H1 (cell line): ENCODE data around the gene ZSWIM9. TPM values are rescaled to one million over a fixed set of nuclear protein-coding genes. Genes with fewer than 3 reads are reported as not detected.

Source experiments
- CTCF ChIA-PET: fragments of 300-600 bp; sonication (Branson Sonifier 250); formaldehyde crosslinking; loops from one replicate; lab custom pipeline; 2021; ENCODE audit not compliant: partially characterized antibody; lab: Charles Lee
- POLR2A ChIA-PET: fragments of 300-600 bp; sonication (Branson Sonifier 250); formaldehyde crosslinking; loops from one replicate; lab custom pipeline; 2021; ENCODE audit warnings: inconsistent platforms; ENCODE audit not compliant: partially characterized antibody; lab: Charles Lee
- DNase-seq, 2 experiments: peaks; one replicate each; pipeline versions ENCODE4 v3.0.0 to v3.0.0-alpha.2; 2010 to 2022; ENCODE audit warnings: low spot score in 2 of 2, low read depth in 1 of 2, mixed read lengths in 1 of 2
- FAIRE-seq: peaks from 2 replicates; lab custom pipeline; 2011; peaks lifted over from hg19 to GRCh38; lab: Jason Lieb, UNC
- H2AFZ ChIP-seq: 2 replicates; pipeline ENCODE4 v1.8.1; 2012; ENCODE audit warnings: low read length, inconsistent platforms
- H2AK5ac ChIP-seq: 2 replicates; pipeline ENCODE4 v1.6.1; 2013; ENCODE audit warnings: low read depth, low read length
- H2BK120ac ChIP-seq: replicated peaks from 2 replicates; pipeline ENCODE3; 2013; ENCODE audit warnings: low read depth, low read length, inconsistent platforms
- H2BK12ac ChIP-seq: 2 replicates; pipeline ENCODE4 v1.6.1; 2013; ENCODE audit warnings: low read depth, low read length
- H2BK15ac ChIP-seq: 2 replicates; pipeline ENCODE4 v1.6.1; 2013; ENCODE audit warnings: low read length
- H2BK20ac ChIP-seq: 2 replicates; pipeline ENCODE4 v1.6.1; 2013; ENCODE audit warnings: low read length
- H2BK5ac ChIP-seq: 2 replicates; pipeline ENCODE4 v1.6.1; 2013; ENCODE audit warnings: low read depth, low read length
- H3K14ac ChIP-seq: 2 replicates; pipeline ENCODE4 v1.6.1; 2013; ENCODE audit warnings: inconsistent platforms; ENCODE audit not compliant: insufficient read length
- H3K18ac ChIP-seq: 2 replicates; pipeline ENCODE4 v1.6.1; 2013; ENCODE audit warnings: low read length; ENCODE audit errors: extremely low read depth
- H3K23ac ChIP-seq: 2 replicates; pipeline ENCODE4 v1.6.1; 2013; ENCODE audit warnings: inconsistent platforms; ENCODE audit not compliant: insufficient read length
- H3K23me2 ChIP-seq: 2 replicates; pipeline ENCODE4 v1.6.1; 2013; ENCODE audit warnings: low read depth, low read length
- H3K27ac ChIP-seq: 2 replicates; pipeline ENCODE4 v1.6.1; 2011; ENCODE audit warnings: low read depth, low read length, inconsistent platforms
- H3K27me3 ChIP-seq, 4 experiments: replicated peaks in 1 of 4; 1 replicate in 1 of 4; 2 replicates in 3 of 4; pipeline versions ENCODE4 v1.6.1 to v1.8.1; 2011 to 2013; ENCODE audit warnings: low read length in 3 of 4, mild to moderate bottlenecking in 3 of 4, inconsistent platforms in 2 of 4, mixed read lengths in 2 of 4, moderate library complexity in 1 of 4; ENCODE audit not compliant: control insufficient read depth in 3 of 4, insufficient read depth in 3 of 4; ENCODE audit errors: extremely low read depth in 1 of 4
- H3K36me3 ChIP-seq, 4 experiments: 2 replicates each; pipeline versions ENCODE4 v1.6.1 to v1.8.1; 2011 to 2013; ENCODE audit warnings: mild to moderate bottlenecking in 4 of 4, low read length in 3 of 4, moderate library complexity in 2 of 4, control low read depth in 1 of 4, inconsistent platforms in 1 of 4; ENCODE audit not compliant: insufficient read depth in 4 of 4, control insufficient read depth in 2 of 4
- H3K4ac ChIP-seq: replicated peaks from 2 replicates; pipeline ENCODE3; 2013; ENCODE audit warnings: low read length, low read depth, mixed read lengths, inconsistent platforms; ENCODE audit not compliant: insufficient read length
- H3K4me1 ChIP-seq, 4 experiments: replicated peaks in 1 of 4; 1 replicate in 1 of 4; 2 replicates in 3 of 4; pipeline versions ENCODE4 v1.6.1 to v1.8.1; 2011 to 2013; ENCODE audit warnings: low read length in 3 of 4, inconsistent platforms in 2 of 4, mixed read lengths in 1 of 4; ENCODE audit not compliant: insufficient read depth in 4 of 4, control insufficient read depth in 3 of 4
- H3K4me2 ChIP-seq, 2 experiments: 2 replicates each; pipeline versions ENCODE4 v1.6.1 to v1.8.1; 2011 to 2013; ENCODE audit warnings: low read depth in 2 of 2, low read length in 2 of 2, control low read depth in 1 of 2, inconsistent platforms in 1 of 2, mild to moderate bottlenecking in 1 of 2; ENCODE audit not compliant: insufficient read depth in 1 of 2
- H3K4me3 ChIP-seq, 4 experiments: fragments of 200-600, 300-600 bp in 1 of 4; sonication (generic), shearing (Covaris generic), sonication (Bioruptor Twin) in 1 of 4; 2 replicates each; pipeline versions ENCODE4 v1.5.1 to v1.8.1; 2011 to 2016; ENCODE audit warnings: low read length in 4 of 4, low read depth in 3 of 4, control low read depth in 2 of 4, inconsistent platforms in 2 of 4, mild to moderate bottlenecking in 2 of 4, mixed read lengths in 1 of 4, moderate library complexity in 1 of 4; ENCODE audit not compliant: insufficient read depth in 2 of 4; ENCODE audit errors: extremely low read depth in 1 of 4
- H3K56ac ChIP-seq: replicated peaks from 2 replicates; pipeline ENCODE3; 2013; ENCODE audit warnings: low read depth, mild to moderate bottlenecking, mixed read lengths, low read length, inconsistent platforms; ENCODE audit not compliant: insufficient read length
- H3K79me1 ChIP-seq: 2 replicates; pipeline ENCODE4 v1.6.1; 2013; ENCODE audit warnings: low read depth, low read length, control low read depth
- H3K79me2 ChIP-seq, 2 experiments: 2 replicates each; pipeline versions ENCODE4 v1.6.1 to v1.8.1; 2012 to 2013; ENCODE audit warnings: low read length in 2 of 2, mild to moderate bottlenecking in 2 of 2, inconsistent platforms in 1 of 2; ENCODE audit not compliant: insufficient read depth in 2 of 2, control insufficient read depth in 1 of 2
- H3K9ac ChIP-seq, 4 experiments: replicated peaks in 1 of 4; 1 replicate in 1 of 4; 2 replicates in 3 of 4; pipeline versions ENCODE4 v1.6.1 to v1.8.1; 2011 to 2013; ENCODE audit warnings: low read depth in 3 of 4, low read length in 3 of 4, control low read depth in 2 of 4, mild to moderate bottlenecking in 2 of 4, moderate library complexity in 2 of 4, inconsistent platforms in 1 of 4; ENCODE audit errors: extremely low read depth in 1 of 4
- H3K9me3 ChIP-seq, 2 experiments: 2 replicates each; pipeline versions ENCODE4 v1.6.1 to v1.8.1; 2012 to 2013; ENCODE audit warnings: mild to moderate bottlenecking in 2 of 2, moderate library complexity in 2 of 2, control low read depth in 1 of 2, inconsistent platforms in 1 of 2, low read depth in 1 of 2, low read length in 1 of 2, mixed read lengths in 1 of 2; ENCODE audit not compliant: insufficient read depth in 2 of 2
- H4K20me1 ChIP-seq, 2 experiments: replicated peaks in 1 of 2; 2 replicates each; pipeline versions ENCODE3 to v1.8.1; 2011 to 2013; ENCODE audit warnings: inconsistent platforms in 2 of 2, low read length in 2 of 2, mild to moderate bottlenecking in 1 of 2; ENCODE audit not compliant: insufficient read depth in 2 of 2, control insufficient read depth in 1 of 2
- H4K5ac ChIP-seq: 2 replicates; pipeline ENCODE4 v1.6.1; 2013; ENCODE audit warnings: low read length, low read depth, mixed read lengths, inconsistent platforms; ENCODE audit not compliant: insufficient read length
- H4K8ac ChIP-seq: 2 replicates; pipeline ENCODE4 v1.8.0; 2013; ENCODE audit warnings: mild to moderate bottlenecking, moderate library complexity, low read length, inconsistent platforms; ENCODE audit not compliant: insufficient read depth; ENCODE audit errors: extremely low read depth
- H4K91ac ChIP-seq: replicated peaks from 2 replicates; pipeline ENCODE3; 2013; ENCODE audit warnings: low read length, mixed read lengths, inconsistent platforms; ENCODE audit not compliant: insufficient read length
- EP300 ChIP-seq, 2 experiments: IDR thresholded peaks; 1 replicate in 1 of 2; 2 replicates in 1 of 2; pipeline ENCODE4 v1.6.1; 2011 to 2012; ENCODE audit warnings: low read depth in 2 of 2, low read length in 2 of 2, mild to moderate bottlenecking in 2 of 2, borderline replicate concordance in 1 of 2, inconsistent platforms in 1 of 2, moderate library complexity in 1 of 2
- KDM5A ChIP-seq: fragments of 200-600 bp; IDR thresholded peaks from 2 replicates; pipeline ENCODE4 v1.7.1; 2012; ENCODE audit warnings: mild to moderate bottlenecking, low read length, inconsistent platforms, mixed read lengths
- PHF8 ChIP-seq: fragments of 200-600 bp; sonication (generic); conservative IDR thresholded peaks from 2 replicates; pipeline ENCODE4 v1.7.1; 2012; ENCODE audit warnings: low read depth, mild to moderate bottlenecking, inconsistent platforms, low read length, moderate library complexity
- RFX5 ChIP-seq: IDR thresholded peaks from 2 replicates; pipeline ENCODE4 v1.6.1; 2011; ENCODE audit warnings: low read depth, low read length, improper control_type of control experiment, borderline replicate concordance
- RNF2 ChIP-seq: fragments of 200-900, 300-1000 bp; sonication (generic); IDR thresholded peaks from 2 replicates; pipeline ENCODE4 v1.7.1; 2016; ENCODE audit warnings: borderline replicate concordance, low read depth, mild to moderate bottlenecking, antibody characterized with exemption, low read length; ENCODE audit not compliant: poor library complexity, severe bottlenecking; ENCODE audit errors: missing control alignments
- SIRT6 ChIP-seq: IDR thresholded peaks from one replicate; pipeline ENCODE4 v1.7.1; 2012; ENCODE audit warnings: low read length, inconsistent platforms
- TEAD4 ChIP-seq: IDR thresholded peaks from 2 replicates; pipeline ENCODE4 v1.6.1; 2012; ENCODE audit warnings: low read depth, low read length, inconsistent platforms, mixed read lengths
- WGBS, 2 experiments: shearing (Covaris generic) in 1 of 2; methylation state at CpG; one replicate each; pipeline versions ENCODE4 v1.1.6 to v1.1.7; 2013 to 2015; ENCODE audit warnings: low lambda C conversion rate in 2 of 2, mixed read lengths in 2 of 2, inconsistent platforms in 1 of 2, low coverage in 1 of 2, missing lambda C conversion rate in 1 of 2; ENCODE audit not compliant: insufficient replicate concordance in 2 of 2, insufficient coverage in 1 of 2, insufficient read length in 1 of 2; ENCODE audit errors: extremely low coverage in 1 of 2, missing lambda C conversion rate in 1 of 2; 5-methylcytosine and 5-hydroxymethylcytosine counted together
- polyA plus RNA-seq, 7 experiments: library from polyadenylated mRNA; depleted of rRNA in 3 of 7; stranded (reverse) in 5 of 7; unstranded in 2 of 7; fragments of >200 nt in 5 of 7; fragments of 200-250 nt in 2 of 7; gene quantifications; 1 replicate in 5 of 7; 2 replicates in 1 of 7; 4 replicates in 1 of 7; pipeline versions ENCODE4 v1.2.1 to v1.2.3, GENCODE V29; 2011 to 2013; ENCODE audit warnings: missing spikeins in 2 of 7, mixed read lengths in 2 of 7
- total RNA-seq: library from RNA; stranded (reverse); fragmentation: NEBNext Ultra II Directional; extraction: Animal tissue kit (Norgen Biotek cat#: 25700); gene quantifications from 2 replicates; pipeline ENCODE4 v1.2.1, GENCODE V29; 2021
- TF ChIP-seq, protein P1 (sequence below): IDR thresholded peaks from 2 replicates; pipeline ENCODE4 v1.6.1; 2012; ENCODE audit warnings: low read length, inconsistent platforms

ZSWIM9 gene
- total and polyA plus RNA-seq, 2 of the 8 experiments (the other 6 are each of a cell fraction or from before 2014, with no cell fraction given): 1.5 to 10.4 TPM

DNA sequence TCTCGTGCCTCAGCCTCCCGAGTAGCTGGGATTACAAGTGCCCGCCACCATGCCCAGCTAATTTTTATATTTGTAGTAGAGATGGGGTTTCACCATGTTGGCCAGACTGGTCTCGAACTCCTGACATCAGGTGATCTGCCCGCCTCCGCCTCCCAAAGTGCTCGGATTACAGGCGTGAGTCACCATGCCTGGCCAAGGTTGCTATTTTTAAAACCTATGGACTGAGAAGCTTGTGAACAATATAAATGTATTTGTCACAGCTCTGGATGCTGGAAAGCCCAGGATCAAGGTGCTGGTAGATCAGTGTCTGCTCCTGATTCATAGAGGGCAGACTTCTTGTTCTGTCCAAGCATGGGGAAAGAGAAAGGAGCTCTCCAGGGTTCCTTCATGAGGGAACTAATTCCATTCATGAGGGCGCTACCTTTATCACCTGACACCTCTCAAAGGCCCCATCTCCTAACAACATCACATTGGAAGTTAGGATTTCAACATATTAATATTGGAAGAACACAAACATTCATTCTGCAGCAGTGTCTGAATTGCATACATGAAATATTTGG, 69.2 kb downstream of the ZSWIM9 start:
- H3K18ac ChIP-seq: no peak overlapping the region
- H3K9ac ChIP-seq: no peak overlapping the region
- no peak overlapping the region for H4K5ac ChIP-seq
- no peaks in the 10 kb centered on the region for H3K79me1 ChIP-seq
- FAIRE-seq (no peak), DNase-seq (no peak)
- H2BK15ac ChIP-seq: no peak overlapping the region
- TF ChIP-seq KDM5A (no peak), SIRT6 (no peak), TEAD4 (no peak), EP300 (IDR thresholded peaks at IDR 0.05; ENCODE audit: borderline replicate concordance in 1 of 2, low read depth in 2 of 2, low read length in 2 of 2) (no peak), PHF8 (no peak), RNF2 (no peak), RFX5 (no peak)
- TF ChIP-seq, protein P1, sequence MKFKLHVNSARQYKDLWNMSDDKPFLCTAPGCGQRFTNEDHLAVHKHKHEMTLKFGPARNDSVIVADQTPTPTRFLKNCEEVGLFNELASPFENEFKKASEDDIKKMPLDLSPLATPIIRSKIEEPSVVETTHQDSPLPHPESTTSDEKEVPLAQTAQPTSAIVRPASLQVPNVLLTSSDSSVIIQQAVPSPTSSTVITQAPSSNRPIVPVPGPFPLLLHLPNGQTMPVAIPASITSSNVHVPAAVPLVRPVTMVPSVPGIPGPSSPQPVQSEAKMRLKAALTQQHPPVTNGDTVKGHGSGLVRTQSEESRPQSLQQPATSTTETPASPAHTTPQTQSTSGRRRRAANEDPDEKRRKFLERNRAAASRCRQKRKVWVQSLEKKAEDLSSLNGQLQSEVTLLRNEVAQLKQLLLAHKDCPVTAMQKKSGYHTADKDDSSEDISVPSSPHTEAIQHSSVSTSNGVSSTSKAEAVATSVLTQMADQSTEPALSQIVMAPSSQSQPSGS: no peak
- H2BK5ac ChIP-seq: no peak overlapping the region
- no peaks in the 10 kb centered on the region for H3K9me3 ChIP-seq
- peaks cover 0 to 12% (median 0%) of the 10 kb centered on the region in 4 experiments; a peak in 2 of 8 replicates for H3K36me3 ChIP-seq
- no peak overlapping the region for H2BK20ac ChIP-seq
- H2BK120ac ChIP-seq: no peak overlapping the region
- H3K56ac ChIP-seq: no peak overlapping the region
- ChIA-PET POLR2A (no interaction called here), CTCF (interaction anchor here (0.9 to 1.4 kb wide), 4 partner anchors 19 to 133 kb away, joined by 3 to 7 read pairs (median 4); no protein-coding TSS in a partner anchor)
- no peaks in the 10 kb centered on the region for H3K79me2 ChIP-seq
- 93% methylated on average over 9 of the region's 9 CpGs; no CpG with 5 or more reads in 1 of the 2 experiments for WGBS, 2 experiments
- no peak overlapping the region for H3K23ac ChIP-seq
- H2BK12ac ChIP-seq: no peak overlapping the region
- no peak overlapping the region for H3K14ac ChIP-seq
- no peak overlapping the region for H3K4ac ChIP-seq
- H4K8ac ChIP-seq: no peak overlapping the region; the same call in 1 of the 2 replicates
- peaks cover 0 to 2% of the 10 kb centered on the region in 2 experiments for H4K20me1 ChIP-seq
- no peaks in the 10 kb centered on the region for H3K4me1 ChIP-seq
- H3K23me2 ChIP-seq: no peaks in the 10 kb centered on the region
- no peak overlapping the region for H3K4me2 ChIP-seq
- no peaks in the 10 kb centered on the region for H3K27me3 ChIP-seq
- H2AFZ ChIP-seq: no peak overlapping the region
- no peak overlapping the region for H2AK5ac ChIP-seq
- no peak overlapping the region for H4K91ac ChIP-seq
- no peak overlapping the region for H3K27ac ChIP-seq
- no peak overlapping the region for H3K4me3 ChIP-seq
